WI38 (cell line): ENCODE measurements around the gene CPZ.

Source experiments
- H3K4me3 ChIP-seq: 2 replicates; pipeline ENCODE4 v1.5.1; 2011; ENCODE audit warnings: low read depth, mild to moderate bottlenecking, control low read depth, low read length
- TF ChIP-seq, protein P1 (sequence below): IDR thresholded peaks from 2 replicates; pipeline ENCODE4 v1.5.1; 2012; ENCODE audit warnings: low read depth, mild to moderate bottlenecking, control low read depth, low read length

The CPZ gene

DNA sequence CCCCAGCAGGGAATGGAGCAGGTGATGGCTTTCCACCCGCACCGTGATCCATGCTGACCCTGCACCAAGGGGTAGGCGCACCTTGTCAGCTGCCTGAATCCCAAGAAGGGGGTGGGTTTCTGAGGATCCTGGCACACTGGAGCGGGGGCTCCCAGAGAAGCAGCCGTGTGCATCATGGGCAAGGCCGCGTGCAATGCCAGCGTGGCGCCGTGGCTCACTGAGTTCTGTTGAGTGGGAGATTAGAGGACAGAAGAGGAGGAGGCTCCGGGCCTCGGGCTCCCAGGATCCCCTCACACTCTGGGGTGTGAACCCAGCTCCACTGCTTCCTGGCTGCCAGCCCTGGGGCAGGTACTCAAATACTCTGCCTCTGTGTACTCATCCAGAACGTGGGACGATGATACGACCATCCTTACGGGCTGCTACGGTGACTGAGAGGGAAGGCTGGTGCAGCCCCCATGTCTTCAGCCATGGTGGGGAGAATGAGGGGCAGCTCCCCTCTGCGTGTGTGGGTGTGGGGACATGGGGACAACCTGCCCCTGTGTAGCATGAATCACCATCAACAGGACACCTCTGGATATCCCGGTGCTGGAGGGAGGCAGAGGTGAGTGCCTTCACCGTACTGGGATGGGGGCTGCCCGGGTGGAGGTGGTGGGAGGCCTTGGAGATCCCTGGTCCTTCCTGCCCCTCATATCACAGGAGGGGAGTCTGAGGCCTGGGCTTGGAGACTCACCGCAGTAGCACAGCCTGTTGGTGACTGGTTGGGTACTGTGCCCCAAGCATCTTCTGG is 52.6 kb downstream of the CPZ start:
- TF ChIP-seq, protein P1, sequence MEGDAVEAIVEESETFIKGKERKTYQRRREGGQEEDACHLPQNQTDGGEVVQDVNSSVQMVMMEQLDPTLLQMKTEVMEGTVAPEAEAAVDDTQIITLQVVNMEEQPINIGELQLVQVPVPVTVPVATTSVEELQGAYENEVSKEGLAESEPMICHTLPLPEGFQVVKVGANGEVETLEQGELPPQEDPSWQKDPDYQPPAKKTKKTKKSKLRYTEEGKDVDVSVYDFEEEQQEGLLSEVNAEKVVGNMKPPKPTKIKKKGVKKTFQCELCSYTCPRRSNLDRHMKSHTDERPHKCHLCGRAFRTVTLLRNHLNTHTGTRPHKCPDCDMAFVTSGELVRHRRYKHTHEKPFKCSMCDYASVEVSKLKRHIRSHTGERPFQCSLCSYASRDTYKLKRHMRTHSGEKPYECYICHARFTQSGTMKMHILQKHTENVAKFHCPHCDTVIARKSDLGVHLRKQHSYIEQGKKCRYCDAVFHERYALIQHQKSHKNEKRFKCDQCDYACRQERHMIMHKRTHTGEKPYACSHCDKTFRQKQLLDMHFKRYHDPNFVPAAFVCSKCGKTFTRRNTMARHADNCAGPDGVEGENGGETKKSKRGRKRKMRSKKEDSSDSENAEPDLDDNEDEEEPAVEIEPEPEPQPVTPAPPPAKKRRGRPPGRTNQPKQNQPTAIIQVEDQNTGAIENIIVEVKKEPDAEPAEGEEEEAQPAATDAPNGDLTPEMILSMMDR = no peak
- no peak overlapping the region for H3K4me3 ChIP-seq

DNA sequence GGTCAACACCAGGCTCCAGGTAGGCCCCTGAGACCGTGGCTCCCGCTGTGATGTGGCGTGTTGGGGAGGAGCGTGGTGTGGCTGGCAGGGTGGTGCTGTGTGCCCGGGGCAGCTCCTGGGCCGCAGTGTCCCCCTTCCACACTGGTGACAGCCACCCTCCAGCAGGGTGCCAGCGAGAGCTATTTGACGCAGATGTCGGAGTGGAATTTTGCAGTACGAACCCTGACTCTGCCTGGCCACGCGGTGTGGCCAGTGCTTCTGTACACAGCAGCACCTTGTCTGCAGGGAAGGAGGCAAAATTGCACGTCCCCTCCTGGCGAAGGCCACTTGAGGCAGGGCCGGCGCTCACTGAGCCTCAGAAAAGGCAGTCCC is 53.2 kb downstream of the CPZ start:
- TF ChIP-seq, protein P1 = no peak
- no peak overlapping the region for H3K4me3 ChIP-seq

DNA sequence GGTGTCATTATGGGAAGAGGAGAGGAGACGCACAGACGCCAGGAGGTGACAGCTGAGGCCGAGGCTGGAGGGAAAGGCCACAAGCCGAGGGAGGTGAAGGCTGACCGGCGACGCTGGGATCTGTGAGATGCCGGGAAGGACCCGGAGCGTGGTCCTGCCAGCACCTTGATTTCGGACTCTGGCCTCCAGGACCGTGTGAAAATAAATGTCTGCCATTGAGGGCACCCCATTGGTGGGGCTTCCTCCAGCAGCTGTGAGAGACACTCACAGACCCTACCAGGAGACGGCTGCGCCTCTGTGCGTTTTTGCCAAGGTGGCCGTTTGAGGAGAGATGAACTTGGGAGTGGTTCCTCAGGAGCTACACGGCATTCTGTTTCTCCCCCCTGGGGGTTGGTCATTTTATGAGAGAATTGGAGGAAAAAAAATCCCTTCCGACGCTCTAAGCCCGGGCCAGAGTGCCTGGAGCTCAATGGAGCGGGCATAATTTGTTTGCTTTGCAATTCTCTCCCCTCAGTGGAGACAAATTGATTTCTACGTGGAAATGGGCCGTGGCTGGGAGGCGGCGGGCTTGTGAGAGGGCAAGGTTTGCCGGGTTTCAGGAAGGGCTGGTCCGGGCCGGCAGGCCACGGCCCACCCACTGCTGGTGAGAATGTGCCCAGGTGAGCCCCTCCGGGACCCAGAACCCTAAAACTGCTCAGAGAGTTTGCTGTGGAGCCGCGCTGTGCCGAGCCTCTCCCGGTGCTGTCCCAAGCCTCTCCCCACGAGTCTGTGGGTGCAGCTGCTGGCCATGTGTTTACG is 53.9 kb downstream of the CPZ start:
- TF ChIP-seq, protein P1 = no peak
- H3K4me3 ChIP-seq = no peak overlapping the region

DNA sequence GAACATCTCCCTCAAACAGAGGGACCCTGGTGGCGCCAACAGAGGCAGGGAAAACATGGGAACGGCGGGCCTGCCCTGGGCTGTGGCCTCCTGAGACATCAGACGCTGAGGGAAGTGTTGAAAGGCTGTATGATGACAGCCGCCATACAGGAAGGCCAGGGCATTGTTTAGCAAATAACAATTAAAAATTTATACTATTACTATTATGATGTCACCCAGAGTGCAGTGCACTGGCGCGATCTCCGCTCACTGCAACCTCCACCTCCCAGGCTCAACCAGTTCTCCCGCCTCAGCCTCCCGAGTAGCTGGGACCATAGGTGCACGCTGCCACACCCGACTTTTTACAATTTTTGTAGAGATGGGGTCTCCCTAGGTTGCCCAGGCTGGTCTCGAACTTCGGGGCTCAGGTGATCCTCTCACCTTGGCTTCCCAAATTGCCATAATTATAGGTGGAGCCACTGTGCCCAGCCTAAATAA is 54.6 kb downstream of the CPZ start:
- TF ChIP-seq, protein P1 = no peak
- no peak overlapping the region for H3K4me3 ChIP-seq

DNA sequence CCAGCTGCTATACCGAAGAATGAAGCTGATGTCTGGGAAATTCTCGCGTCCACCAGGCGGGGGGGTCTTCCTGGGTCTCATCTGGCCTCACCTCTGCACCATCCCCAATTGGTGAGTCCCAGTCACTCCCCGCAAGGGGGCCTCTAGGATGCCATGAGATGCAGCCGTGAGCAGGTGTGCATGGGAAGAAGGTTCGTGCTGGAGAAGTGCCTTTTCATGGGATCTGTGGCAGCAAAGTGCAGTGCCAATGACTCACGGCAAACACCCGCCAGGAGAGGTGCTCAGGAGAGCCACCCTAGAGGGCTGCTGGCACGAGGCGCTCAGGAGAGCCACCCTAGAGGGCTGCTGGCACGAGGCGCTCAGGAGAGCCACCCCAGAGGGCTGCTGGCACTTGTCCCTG is 55.1 kb downstream of the CPZ start:
- H3K4me3 ChIP-seq = no peak overlapping the region
- TF ChIP-seq, protein P1 = no peak

DNA sequence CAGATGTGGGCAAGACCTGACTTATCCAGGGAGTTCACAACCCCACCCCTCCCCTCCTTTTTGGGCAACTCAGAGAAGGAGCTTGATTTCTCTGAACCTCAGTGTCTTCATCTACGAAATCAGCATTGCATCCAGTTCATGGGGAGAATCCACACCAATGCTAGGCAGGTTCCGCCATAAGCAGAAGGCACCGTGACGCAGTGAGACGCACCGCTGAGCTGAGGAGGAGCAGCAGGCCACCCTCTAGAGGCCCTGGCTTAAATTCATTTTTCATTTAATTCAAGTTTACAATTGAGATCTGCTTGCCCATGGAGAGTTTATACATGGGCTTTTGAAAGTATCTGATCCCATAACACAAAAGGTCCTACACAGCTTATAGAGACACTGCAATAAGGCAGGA is 55.7 kb downstream of the CPZ start:
- no peak overlapping the region for H3K4me3 ChIP-seq
- TF ChIP-seq, protein P1 = no peak
